ENCODE data around the gene SHC3. TPM values are rescaled to one million over a fixed set of nuclear protein-coding genes. Genes with fewer than 3 reads are reported as not detected.

SHC3 gene
- total RNA-seq, 1 experiment from 2014 or later, result 1.8 TPM

DNA sequence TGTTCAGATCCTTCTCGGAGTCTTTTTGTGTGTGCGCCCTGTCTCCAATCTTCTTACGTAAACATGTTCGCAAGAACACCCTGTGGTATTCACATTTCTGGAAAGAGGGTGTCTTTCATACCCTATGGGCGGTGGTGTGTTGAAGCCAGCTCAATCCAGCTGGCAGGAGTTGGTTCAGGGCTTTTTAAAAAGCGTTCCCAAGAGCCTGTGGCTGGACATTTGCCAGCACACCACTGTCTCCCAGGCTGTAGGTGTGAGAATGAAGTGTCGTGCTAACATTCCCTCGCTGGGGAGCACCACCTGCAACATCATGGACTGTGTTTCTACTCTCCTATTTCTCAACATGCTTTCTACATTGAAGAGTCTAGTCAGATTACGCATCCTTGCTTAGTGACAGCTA lies 135.6 kb downstream of the SHC3 start:
- Histone ChIP-seq H3K18ac (ENCODE audit: insufficient read length, low read depth, low read length) (no peak overlapping the region), H3K14ac (ENCODE audit: insufficient read depth, low read length) (no peak overlapping the region), H3K79me2 (ENCODE audit: insufficient read depth, low read length) (no peaks in the 10 kb centered on the region), H2BK120ac (ENCODE audit: low read depth, low read length, poor library complexity, severe bottlenecking) (no peak overlapping the region), H3K27me3 (ENCODE audit: insufficient read depth, low read length) (no peaks in the 10 kb centered on the region), H3K23ac (ENCODE audit: insufficient read length, low read depth, low read length) (no peak overlapping the region), H3K4ac (ENCODE audit: low read depth, low read length) (no peak overlapping the region), H3K56ac (ENCODE audit: insufficient read length, low read depth, low read length) (no peak overlapping the region), H4K8ac (replicated peaks; ENCODE audit: insufficient read length, low read depth, low read length) (no peak overlapping the region), H3K4me1 (ENCODE audit: insufficient read depth, low read length) (no peaks in the 10 kb centered on the region), H3K79me1 (ENCODE audit: insufficient read depth, low read depth, low read length, poor library complexity, severe bottlenecking) (no peaks in the 10 kb centered on the region), H3K23me2 (ENCODE audit: insufficient read length, low read depth, low read length, poor library complexity, severe bottlenecking) (no peaks in the 10 kb centered on the region), H3K9me3 (ENCODE audit: control insufficient read depth, low read depth, low read length) (no peaks in the 10 kb centered on the region), H3K4me2 (ENCODE audit: insufficient read depth, insufficient read length, low read length) (no peak overlapping the region), H2BK20ac (ENCODE audit: low read depth, low read length, poor library complexity, severe bottlenecking) (no peak overlapping the region), H3K9ac (ENCODE audit: extremely low read depth, insufficient read length, low read length) (no peak overlapping the region), H2BK5ac (ENCODE audit: insufficient read length, low read length) (no peak overlapping the region), H3K27ac (ENCODE audit: insufficient read length, low read depth, low read length) (no peak overlapping the region), H4K91ac (ENCODE audit: insufficient read length, low read depth, low read length) (no peak overlapping the region), H3T11ph (ENCODE audit: low read length) (no peak overlapping the region), H2AFZ (ENCODE audit: low read length) (no peak overlapping the region), H4K5ac (ENCODE audit: insufficient read length, low read depth, low read length) (no peak overlapping the region), H2BK12ac (ENCODE audit: insufficient read length, low read depth, low read length) (no peak overlapping the region), H2BK15ac (ENCODE audit: low read depth, low read length) (no peak overlapping the region), H2AK5ac (ENCODE audit: insufficient read length, low read length) (no peak overlapping the region), H4K20me1 (ENCODE audit: control insufficient read depth, insufficient read depth, insufficient read length) (no peaks in the 10 kb centered on the region)
- TF ChIP-seq, protein P1, sequence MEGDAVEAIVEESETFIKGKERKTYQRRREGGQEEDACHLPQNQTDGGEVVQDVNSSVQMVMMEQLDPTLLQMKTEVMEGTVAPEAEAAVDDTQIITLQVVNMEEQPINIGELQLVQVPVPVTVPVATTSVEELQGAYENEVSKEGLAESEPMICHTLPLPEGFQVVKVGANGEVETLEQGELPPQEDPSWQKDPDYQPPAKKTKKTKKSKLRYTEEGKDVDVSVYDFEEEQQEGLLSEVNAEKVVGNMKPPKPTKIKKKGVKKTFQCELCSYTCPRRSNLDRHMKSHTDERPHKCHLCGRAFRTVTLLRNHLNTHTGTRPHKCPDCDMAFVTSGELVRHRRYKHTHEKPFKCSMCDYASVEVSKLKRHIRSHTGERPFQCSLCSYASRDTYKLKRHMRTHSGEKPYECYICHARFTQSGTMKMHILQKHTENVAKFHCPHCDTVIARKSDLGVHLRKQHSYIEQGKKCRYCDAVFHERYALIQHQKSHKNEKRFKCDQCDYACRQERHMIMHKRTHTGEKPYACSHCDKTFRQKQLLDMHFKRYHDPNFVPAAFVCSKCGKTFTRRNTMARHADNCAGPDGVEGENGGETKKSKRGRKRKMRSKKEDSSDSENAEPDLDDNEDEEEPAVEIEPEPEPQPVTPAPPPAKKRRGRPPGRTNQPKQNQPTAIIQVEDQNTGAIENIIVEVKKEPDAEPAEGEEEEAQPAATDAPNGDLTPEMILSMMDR (conservative IDR thresholded peaks at IDR 0.05), result no peak
- Mint-ChIP-seq H3K4me1 (no peaks in the 10 kb centered on the region), H3K9me3 (no peaks in the 10 kb centered on the region), H3K27ac (no peak overlapping the region), H3K4me3 (no peak overlapping the region), H3K36me3 (ENCODE audit: insufficient read depth in 1 of 3, low read depth in 3 of 3) (no peaks in the 10 kb centered on the region), H3K27me3 (ENCODE audit: low read depth) (no peaks in the 10 kb centered on the region)
- DNase-seq, result no peak
- no CpG with 5 or more reads among the region's 9 CpGs for WGBS (ENCODE audit: extremely low coverage, insufficient read length, low lambda C conversion rate)

Data from H9 (cell line).